ENCODE results near the gene NT5M.
"Not testable (repeated sequence)": the region's sequence is repeated elsewhere in the genome, so short reads cannot be mapped to it uniquely, and the experiment has no call there.

Gene NT5M

GRCh38 chr17:17377071-17377967, 74.1 kb downstream of the NT5M start:
- no peak for DNase-seq (ENCODE audit: low spot score)

GRCh38 chr17:17379197-17379991, 76.2 kb downstream of the NT5M start:
- no peak for DNase-seq (ENCODE audit: low spot score)

GRCh38 chr17:17380145-17380925, 77.2 kb downstream of the NT5M start:
- DNase-seq (ENCODE audit: low spot score): no peak

- no peak for DNase-seq (ENCODE audit: low spot score)
Observed at GRCh38 chr17:17381446-17382064, 78.4 kb downstream of the NT5M start.

GRCh38 chr17:17382065-17382459, 78.9 kb downstream of the NT5M start:
- no peak for DNase-seq (ENCODE audit: low spot score)

GRCh38 chr17:17382971-17383370, 79.8 kb downstream of the NT5M start:
- DNase-seq (ENCODE audit: low spot score): no peak

GRCh38 chr17:17383431-17384290, 80.5 kb downstream of the NT5M start:
- DNase-seq (ENCODE audit: low spot score): not testable (repeated sequence)

GRCh38 chr17:17384291-17384615, 81.1 kb downstream of the NT5M start:
- DNase-seq (ENCODE audit: low spot score): no peak

GRCh38 chr17:17384961-17385360, 81.8 kb downstream of the NT5M start:
- DNase-seq (ENCODE audit: low spot score): no peak

- DNase-seq (ENCODE audit: low spot score): no peak
Observed at GRCh38 chr17:17385491-17385890, 82.3 kb downstream of the NT5M start.

- DNase-seq (ENCODE audit: low spot score): no peak
Observed at GRCh38 chr17:17386094-17386800, 83.1 kb downstream of the NT5M start.

- no peak for DNase-seq (ENCODE audit: low spot score)
Observed at GRCh38 chr17:17387017-17387497, 83.9 kb downstream of the NT5M start.

- peak; percentile 36 for DNase-seq (ENCODE audit: low spot score)
Observed at GRCh38 chr17:17387498-17388362, 84.6 kb downstream of the NT5M start.

- DNase-seq (ENCODE audit: low spot score): no peak
Observed at GRCh38 chr17:17388657-17389496, 85.7 kb downstream of the NT5M start.

- DNase-seq (ENCODE audit: low spot score): peak; percentile 29
Observed at GRCh38 chr17:17391668-17392370, 88.6 kb downstream of the NT5M start.

GRCh38 chr17:17393976-17394375, 90.8 kb downstream of the NT5M start:
- DNase-seq (ENCODE audit: low spot score): no peak

- DNase-seq (ENCODE audit: low spot score): no peak
Observed at GRCh38 chr17:17394494-17394893, 91.3 kb downstream of the NT5M start.
